SW480 (cell line): Measurements from ENCODE around the gene SCAF8.
"Not testable (repeated sequence)": the region's sequence is repeated elsewhere in the genome, so short reads cannot be mapped to it uniquely, and the experiment has no call there.

Experiments used
- DNase-seq: peaks from one replicate; pipeline ENCODE4 v3.0.0-alpha.2; 2016; ENCODE audit warnings: low spot score

The SCAF8 gene

GRCh38 chr6:154733183-154733625, at the start of gene SCAF8:
Gene SCAF8, plus strand, starts transcription at chr6:154733416. Its CDS starts 485 bp downstream, at chr6:154733901.
- peak; percentile 62 for DNase-seq

DNA sequence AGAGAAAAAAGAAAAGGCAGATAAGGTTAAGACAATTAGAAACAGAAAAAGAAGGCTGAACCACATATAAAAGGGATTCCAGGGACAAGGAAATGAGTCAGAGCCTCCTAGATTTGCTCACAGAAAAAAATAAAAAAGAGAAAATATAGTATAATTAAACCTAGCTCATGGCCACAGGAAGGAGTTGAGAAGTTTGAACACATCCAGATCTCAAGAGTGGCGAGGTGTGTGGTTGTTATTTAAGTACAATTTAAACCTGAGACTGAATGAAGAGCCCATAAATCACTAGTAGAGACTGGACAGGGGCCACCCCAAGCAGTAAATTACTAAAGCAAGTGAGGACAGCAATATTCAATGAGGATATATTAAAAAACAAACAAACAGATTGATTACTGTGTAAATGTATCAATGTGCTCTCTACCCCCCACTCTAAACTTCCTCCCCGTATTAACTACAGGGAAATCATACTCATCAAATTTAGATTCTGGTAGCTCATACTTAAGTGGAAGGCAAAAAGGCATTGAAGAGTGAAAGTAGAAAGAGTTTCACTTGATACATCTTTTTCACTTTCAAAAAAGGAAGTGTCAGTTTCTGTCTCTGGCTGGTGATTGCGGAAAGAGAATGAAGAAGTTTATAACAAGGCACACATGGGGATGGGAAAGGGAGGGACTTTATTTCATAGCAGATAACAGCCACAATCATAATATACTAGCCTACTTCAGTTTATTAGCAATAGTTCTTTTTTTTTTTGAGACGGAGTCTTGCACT, 49.3 kb upstream of the SCAF8 start:
- DNase-seq, result no peak

GRCh38 chr6:154686162-154686561, 47.1 kb upstream of the SCAF8 start:
- no peak for DNase-seq

- no peak for DNase-seq
These were observed 43.5 kb upstream of the SCAF8 start for GRCh38 chr6:154689493-154690255.

DNA sequence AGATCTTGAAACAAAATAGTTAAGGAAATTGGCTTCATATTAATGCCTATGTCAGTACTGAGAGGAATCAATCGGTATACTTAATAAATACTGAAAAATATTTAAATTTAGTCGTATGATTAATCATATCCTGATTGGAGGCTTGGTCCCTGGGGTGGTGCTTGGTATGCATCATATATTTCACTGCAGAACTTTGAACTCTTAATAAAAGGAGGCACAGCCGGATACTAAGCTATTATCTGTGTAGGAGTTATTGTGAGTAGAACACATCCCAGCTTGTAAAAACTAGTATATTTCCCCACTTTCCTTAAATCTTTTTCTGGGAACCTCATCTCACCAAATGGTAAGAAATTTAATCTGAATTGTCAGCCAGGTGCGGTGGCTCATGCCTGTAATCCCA, 42.4 kb upstream of the SCAF8 start:
- no peak for DNase-seq

DNA sequence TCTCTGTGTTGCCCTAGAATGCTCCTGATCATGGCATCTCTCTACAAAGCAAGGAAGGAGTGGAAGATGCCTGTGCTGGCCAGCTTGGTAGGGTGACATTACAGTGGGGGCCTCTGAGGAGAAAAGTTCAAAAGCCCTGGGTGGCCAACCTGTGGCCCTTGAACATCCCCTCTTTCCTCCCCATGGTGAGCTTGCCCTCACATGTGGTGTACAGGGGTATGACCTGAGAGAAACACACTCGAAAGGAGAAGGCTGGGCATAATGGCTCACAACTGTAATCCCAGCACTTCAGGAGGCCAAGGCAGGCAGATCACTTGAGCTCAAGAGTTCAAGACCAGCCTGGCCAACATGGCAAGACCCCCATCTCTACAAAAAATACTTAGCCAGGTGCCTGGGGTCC, 36.6 kb upstream of the SCAF8 start:
- no peak for DNase-seq

DNA sequence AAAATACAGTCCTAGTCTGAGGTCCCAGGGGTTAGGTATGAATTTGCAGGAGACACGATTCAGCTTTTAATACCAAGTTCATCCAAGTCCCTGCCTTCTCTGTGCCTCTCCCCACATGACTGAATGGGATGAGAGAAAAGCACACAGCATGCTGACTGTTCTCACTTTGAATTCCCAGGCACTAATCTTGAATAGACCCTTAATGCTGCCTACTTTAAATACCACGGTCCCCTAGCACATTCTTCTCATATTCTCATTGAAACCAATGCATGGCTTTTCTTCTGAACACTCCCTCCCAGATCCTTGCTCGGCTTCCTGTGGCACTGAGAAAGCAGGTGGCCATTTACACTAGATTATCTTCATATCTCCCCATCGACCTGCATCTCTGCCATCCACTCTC, 30.1 kb upstream of the SCAF8 start:
- DNase-seq, result no peak

DNA sequence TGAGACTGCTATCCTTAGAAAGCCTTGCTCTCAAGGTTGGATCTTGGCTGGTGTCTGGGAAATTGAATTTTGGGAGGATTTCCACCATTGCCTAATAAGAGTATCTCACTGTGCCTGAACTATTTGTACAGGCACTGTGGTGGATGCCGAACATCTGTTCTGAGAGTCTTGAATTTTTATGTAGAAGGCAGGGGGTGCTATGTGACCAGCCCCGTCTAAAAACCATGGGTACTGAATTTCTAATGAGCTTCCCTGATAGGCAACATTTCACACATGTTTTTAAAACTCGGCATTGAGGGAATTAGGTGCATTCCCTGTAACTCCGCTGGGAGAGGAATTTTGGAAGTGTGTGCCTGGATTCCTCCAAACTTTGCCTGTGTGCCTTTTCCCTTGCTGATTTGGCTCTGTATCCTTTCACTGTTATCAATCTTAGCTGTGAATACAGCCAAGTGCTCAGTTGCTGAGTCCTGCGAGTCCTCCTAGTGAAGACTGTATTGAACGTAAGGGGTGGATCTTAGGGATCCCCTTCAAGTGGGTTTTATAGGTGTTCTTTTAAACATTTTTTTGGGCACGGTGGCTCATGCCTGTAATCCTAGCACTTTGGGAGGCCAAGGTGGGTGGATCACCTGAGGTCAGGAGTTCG, 27.6 kb upstream of the SCAF8 start:
- DNase-seq, result no peak

GRCh38 chr6:154706389-154706788, 26.8 kb upstream of the SCAF8 start:
- no peak for DNase-seq

GRCh38 chr6:154709621-154710020, 23.6 kb upstream of the SCAF8 start:
- no peak for DNase-seq

DNA sequence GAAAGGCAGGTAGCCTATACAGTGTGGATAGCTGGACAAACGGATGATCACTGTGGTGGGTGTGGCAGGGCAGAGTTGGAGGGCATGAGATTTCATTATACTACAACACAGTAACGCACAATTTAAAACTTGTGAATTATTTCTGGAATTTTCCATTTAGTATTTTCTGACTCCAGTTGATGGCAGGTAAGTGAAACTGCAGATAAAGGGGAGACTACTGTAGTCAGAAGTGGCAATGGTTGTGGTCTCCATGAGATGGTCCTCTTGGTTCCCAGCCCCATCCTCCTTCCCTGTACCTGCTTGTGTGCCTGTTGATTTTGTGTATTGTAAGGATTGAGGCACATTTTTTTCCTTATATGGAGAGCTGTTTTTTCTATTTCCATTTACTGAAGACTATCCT, 22.5 kb upstream of the SCAF8 start:
- no peak for DNase-seq

DNA sequence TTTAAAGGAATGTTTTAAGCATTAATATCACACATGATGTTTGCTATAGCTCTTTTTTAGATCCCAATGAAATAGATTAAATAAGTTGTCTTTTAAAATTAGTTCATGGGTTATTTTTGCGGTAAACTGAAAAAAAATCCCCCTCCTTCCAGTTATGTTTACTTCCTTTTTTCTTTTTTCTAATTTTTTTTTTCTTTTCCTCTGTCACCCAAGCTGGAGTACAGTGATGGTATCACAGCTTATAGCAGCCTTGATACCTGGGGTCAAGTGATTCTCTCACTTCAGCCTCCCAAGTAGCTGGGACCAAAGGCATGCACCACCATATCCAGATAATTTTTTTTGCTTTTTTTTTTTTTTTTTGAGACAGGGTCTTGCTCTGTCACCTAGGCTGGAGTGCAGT, 17.8 kb upstream of the SCAF8 start:
- no peak for DNase-seq

DNA sequence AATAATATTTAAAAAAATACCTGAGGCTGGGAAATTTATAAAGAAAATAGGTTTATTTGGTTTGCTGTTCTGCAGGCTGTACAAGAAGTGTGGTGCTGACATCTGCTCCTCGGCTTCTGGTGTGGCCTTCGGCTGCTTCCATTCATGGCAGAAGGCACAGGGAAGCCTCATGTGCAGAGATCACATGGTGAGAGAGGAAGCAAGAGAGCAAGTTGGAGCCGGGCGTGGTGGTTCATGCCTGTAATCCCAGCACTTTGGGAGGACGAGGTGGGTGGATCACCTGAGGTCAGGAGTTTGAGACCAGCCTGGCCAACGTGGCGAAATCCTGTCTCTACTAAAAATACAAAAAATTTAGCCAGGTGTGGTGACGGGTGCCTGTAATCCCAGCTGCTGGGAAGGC, 16.9 kb upstream of the SCAF8 start:
- DNase-seq, result not testable (repeated sequence)

DNA sequence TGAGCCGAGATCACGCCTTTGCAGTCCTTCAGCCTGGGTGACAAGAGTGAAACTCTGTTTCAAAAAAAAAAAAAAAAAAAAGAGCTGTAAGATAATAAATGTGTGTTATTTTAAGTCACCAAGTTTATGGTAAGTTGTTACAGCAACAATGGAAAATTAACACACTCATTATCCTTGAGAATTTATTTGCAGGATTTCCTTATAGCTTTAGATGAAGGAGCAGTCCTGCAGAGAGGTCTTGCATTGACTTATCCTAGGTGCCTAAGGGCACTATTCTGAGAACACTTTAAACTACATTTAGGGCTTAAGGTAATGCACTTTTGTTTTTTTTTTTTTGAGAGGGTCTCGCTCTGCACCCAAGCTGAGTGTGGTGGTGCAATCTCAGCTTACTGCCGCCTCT, 13.8 kb upstream of the SCAF8 start:
- DNase-seq, result no peak

DNA sequence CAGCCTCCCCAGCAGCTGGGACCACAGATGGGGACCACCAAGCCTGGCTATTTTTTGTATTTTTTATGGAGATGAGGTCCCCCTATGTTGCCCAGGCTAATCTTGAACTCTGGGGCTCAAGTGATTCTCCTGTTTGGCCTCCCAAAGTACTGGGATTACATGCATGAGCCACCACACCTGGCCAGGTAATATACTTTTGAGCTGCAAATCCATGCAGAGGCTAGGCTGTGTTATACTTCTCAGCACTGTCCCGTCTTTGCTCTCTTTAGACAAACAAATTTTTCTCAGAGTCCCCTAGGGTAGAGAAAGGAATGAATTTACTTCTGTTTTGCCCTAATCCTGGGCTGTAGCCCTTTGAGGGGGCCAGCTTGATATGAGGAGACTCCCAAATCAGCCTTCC, 13.4 kb upstream of the SCAF8 start:
- DNase-seq, result no peak

- peak; percentile 85 for DNase-seq
These were observed 11.8 kb upstream of the SCAF8 start for GRCh38 chr6:154721460-154721859.

GRCh38 chr6:154726887-154727286, 6.3 kb upstream of the SCAF8 start:
- DNase-seq, result no peak

GRCh38 chr6:154731296-154732218, 1.7 kb upstream of the SCAF8 start:
- DNase-seq, result no peak

- DNase-seq, result peak; percentile 32
These were observed 556 bp upstream of the SCAF8 start for GRCh38 chr6:154732538-154733182.

GRCh38 chr6:154733626-154734382, 588 bp downstream of the SCAF8 start:
- DNase-seq, result peak; percentile 88
